DOHH2 (cell line): ENCODE measurements around the gene MED20.

Experiments
- H3F3A ChIP-seq: fragments of 200-600 bp; sonication (generic), shearing (Covaris generic); 2 replicates; pipeline ENCODE4 v1.6.0; 2016; ENCODE audit warnings: antibody characterized with exemption, mild to moderate bottlenecking; ENCODE audit not compliant: control insufficient read depth, insufficient read depth
- H3K27ac ChIP-seq: fragments of 200-600 bp; sonication (generic); 2 replicates; pipeline ENCODE4 v1.5.1; 2014; ENCODE audit warnings: low read depth, mild to moderate bottlenecking, low read length, moderate library complexity
- H3K27me3 ChIP-seq: fragments of 200-600 bp; sonication (generic); 2 replicates; pipeline ENCODE4 v1.6.1; 2014; ENCODE audit warnings: mild to moderate bottlenecking, low read length, mixed read lengths; ENCODE audit not compliant: control insufficient read depth
- H3K36me3 ChIP-seq: fragments of 200-600 bp; sonication (generic); 2 replicates; pipeline ENCODE4 v1.6.1; 2014; ENCODE audit warnings: mild to moderate bottlenecking, low read length, moderate library complexity, mixed read lengths; ENCODE audit not compliant: control insufficient read depth
- H3K4me1 ChIP-seq: fragments of 200-600 bp; sonication (generic); 2 replicates; pipeline ENCODE4 v1.6.1; 2014; ENCODE audit warnings: mild to moderate bottlenecking, low read length, mixed read lengths; ENCODE audit not compliant: control insufficient read depth
- H3K4me2 ChIP-seq: fragments of 200-600 bp; sonication (generic); 2 replicates; pipeline ENCODE4 v1.6.0; 2014; ENCODE audit warnings: mild to moderate bottlenecking, low read length, moderate library complexity
- H3K4me3 ChIP-seq: fragments of 200-600 bp; sonication (generic); 2 replicates; pipeline ENCODE4 v1.5.1; 2014; ENCODE audit warnings: mild to moderate bottlenecking, low read length, mixed read lengths
- H3K79me2 ChIP-seq: fragments of 200-600 bp; sonication (generic); 2 replicates; pipeline ENCODE4 v1.6.1; 2014; ENCODE audit warnings: mild to moderate bottlenecking, low read length, mixed read lengths; ENCODE audit not compliant: control insufficient read depth
- H3K9me2 ChIP-seq: fragments of 200-600 bp; sonication (generic); replicated peaks from 2 replicates; pipeline ENCODE4 v1.6.1; 2014; ENCODE audit warnings: mild to moderate bottlenecking, low read length, mixed read lengths; ENCODE audit not compliant: control insufficient read depth
- H3K9me3 ChIP-seq: fragments of 200-600 bp; sonication (generic); 2 replicates; pipeline ENCODE4 v1.6.1; 2014; ENCODE audit warnings: antibody characterized with exemption, low read length, mixed read lengths; ENCODE audit not compliant: control insufficient read depth, insufficient read depth
- H4K20me1 ChIP-seq: fragments of 200-600 bp; sonication (generic); 2 replicates; pipeline ENCODE4 v1.6.0; 2014; ENCODE audit warnings: low read depth, mild to moderate bottlenecking, antibody characterized with exemption, low read length, moderate library complexity; ENCODE audit not compliant: control insufficient read depth, insufficient read depth
- CTCF ChIP-seq: fragments of 200-600 bp; sonication (generic); IDR thresholded peaks from one replicate; pipeline ENCODE4 v1.5.1; 2014; ENCODE audit warnings: antibody characterized with exemption, mild to moderate bottlenecking, low read depth, low read length; ENCODE audit not compliant: poor library complexity, severe bottlenecking
- EZH2phosphoT487 ChIP-seq: fragments of 200-600 bp; sonication (generic); IDR thresholded peaks from 2 replicates; pipeline ENCODE4 v1.6.1; 2017; ENCODE audit warnings: borderline replicate concordance, mild to moderate bottlenecking, antibody characterized with exemption, low read length, moderate library complexity, mixed read lengths

Gene MED20

GRCh38 chr6:41966961-41967311 lies 46.0 kb upstream of the MED20 start:
- H3K27me3 ChIP-seq: no peaks in the 10 kb centered on the region
- no peak overlapping the region for H3K4me2 ChIP-seq
- H4K20me1 ChIP-seq: no peaks in the 10 kb centered on the region
- H3K79me2 ChIP-seq: no peaks in the 10 kb centered on the region
- H3K4me1 ChIP-seq: peaks cover 9% of the 10 kb centered on the region
- no peak overlapping the region for H3K4me3 ChIP-seq
- no peaks in the 10 kb centered on the region for H3K36me3 ChIP-seq
- no peaks in the 10 kb centered on the region for H3K9me2 ChIP-seq
- TF ChIP-seq EZH2phosphoT487 (no peak), CTCF (no peak)
- no peaks in the 10 kb centered on the region for H3F3A ChIP-seq
- H3K27ac ChIP-seq: no peak overlapping the region
- H3K9me3 ChIP-seq: no peaks in the 10 kb centered on the region

DNA sequence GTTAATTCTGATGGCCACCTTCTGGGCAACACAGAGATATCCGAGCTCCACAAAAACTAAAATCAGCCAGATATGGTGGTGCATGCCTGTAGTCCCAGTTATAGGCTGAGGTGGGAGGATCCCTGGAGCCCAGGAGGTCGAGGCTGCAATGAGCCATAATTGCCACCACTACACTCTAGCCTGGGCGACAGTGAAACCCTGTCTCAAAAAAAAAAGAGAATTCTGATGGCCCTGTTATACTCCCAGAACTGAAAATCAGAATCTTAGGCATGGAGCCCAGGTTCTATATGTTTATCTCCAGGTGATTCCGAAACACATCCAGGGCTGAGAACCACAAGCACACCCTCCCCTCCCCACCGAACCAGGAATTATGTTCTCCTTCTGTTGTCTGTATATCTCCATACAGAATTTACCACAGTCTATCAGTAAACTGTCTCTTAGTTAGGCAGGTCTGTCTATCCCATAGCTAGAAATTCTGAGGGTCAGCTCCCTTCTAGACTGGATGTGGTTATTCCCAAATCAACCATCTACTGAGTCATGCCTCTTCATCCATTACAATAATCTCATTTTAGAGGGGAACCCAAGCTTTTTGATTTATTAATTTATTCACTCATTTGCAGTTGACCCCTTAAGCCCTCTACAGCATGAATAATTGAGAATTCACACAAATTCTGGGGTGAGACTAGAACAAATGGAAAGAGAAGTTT lies 45.4 kb upstream of the MED20 start:
- no peaks in the 10 kb centered on the region for H3K27me3 ChIP-seq
- no peaks in the 10 kb centered on the region for H3K9me3 ChIP-seq
- no peaks in the 10 kb centered on the region for H3K79me2 ChIP-seq
- H3K36me3 ChIP-seq: no peaks in the 10 kb centered on the region
- no peaks in the 10 kb centered on the region for H4K20me1 ChIP-seq
- no peak overlapping the region for H3K27ac ChIP-seq
- H3K9me2 ChIP-seq: no peaks in the 10 kb centered on the region
- TF ChIP-seq CTCF (no peak), EZH2phosphoT487 (no peak)
- H3F3A ChIP-seq: no peaks in the 10 kb centered on the region
- H3K4me3 ChIP-seq: no peak overlapping the region
- H3K4me1 ChIP-seq: peaks cover 9% of the 10 kb centered on the region
- H3K4me2 ChIP-seq: no peak overlapping the region

DNA sequence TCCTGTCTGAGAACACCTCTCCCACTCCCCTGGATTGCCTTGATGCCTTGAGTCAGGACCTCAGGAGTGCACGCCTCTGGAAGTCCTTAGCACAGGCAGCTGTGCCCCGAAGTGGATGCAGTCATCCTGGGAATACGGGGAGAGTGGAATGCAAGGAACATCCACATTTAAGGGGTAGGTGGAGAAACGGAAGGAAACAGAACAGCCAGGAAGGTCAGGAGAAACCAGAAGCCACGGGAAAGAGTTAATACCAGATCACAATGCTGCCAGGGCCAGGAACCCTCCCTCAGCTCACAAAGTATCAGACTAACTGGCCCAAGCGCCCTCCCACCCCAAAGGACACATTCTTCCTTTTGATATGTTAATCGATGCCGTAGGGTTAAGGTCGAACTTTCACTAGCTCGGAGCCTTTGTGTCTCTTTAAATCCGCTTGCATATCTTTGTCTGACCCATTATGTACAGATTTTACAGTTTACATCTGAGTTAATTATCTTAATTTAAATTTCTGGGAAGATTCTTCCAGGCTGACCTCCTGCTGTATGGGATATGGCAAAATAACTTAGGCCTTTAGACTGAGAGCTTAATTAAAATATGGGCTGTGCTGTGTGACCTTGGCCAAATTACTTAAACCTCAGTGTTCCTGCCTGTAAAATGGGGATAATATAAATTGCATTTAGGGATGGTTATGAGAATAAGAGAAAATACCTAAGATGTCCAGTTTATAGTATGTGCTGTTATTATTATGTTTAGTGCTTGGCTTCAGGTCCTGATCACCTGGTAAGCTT lies 44.7 kb upstream of the MED20 start:
- Histone ChIP-seq H3K27ac (no peak overlapping the region), H3K4me3 (no peak overlapping the region), H3K4me2 (no peak overlapping the region)

More for the DNA sequence above, 44.7 kb upstream of the MED20 start:
- no peaks in the 10 kb centered on the region for H3K36me3 ChIP-seq
- no peaks in the 10 kb centered on the region for H3F3A ChIP-seq
- H4K20me1 ChIP-seq: no peaks in the 10 kb centered on the region
- no peaks in the 10 kb centered on the region for H3K27me3 ChIP-seq
- TF ChIP-seq EZH2phosphoT487 (no peak), CTCF (no peak)
- H3K79me2 ChIP-seq: no peaks in the 10 kb centered on the region
- H3K9me3 ChIP-seq: no peaks in the 10 kb centered on the region
- peaks cover 4% of the 10 kb centered on the region for H3K4me1 ChIP-seq
- H3K9me2 ChIP-seq: no peaks in the 10 kb centered on the region
